NB4 (cell line): ENCODE measurements around the gene TMEM235.

Experiments
- DNase-seq: peaks from one replicate; pipeline ENCODE4 v3.0.0; 2010; ENCODE audit warnings: low read depth
- H3K4me3 ChIP-seq: one replicate; pipeline ENCODE4 v1.5.1; 2011; ENCODE audit warnings: mild to moderate bottlenecking, low read depth, low read length, moderate library complexity
- CTCF ChIP-seq: IDR thresholded peaks from one replicate; pipeline ENCODE4 v1.5.1; 2012; ENCODE audit warnings: low read depth, low read length
- MAX ChIP-seq: IDR thresholded peaks from 2 replicates; pipeline ENCODE4 v1.6.1; 2011; ENCODE audit warnings: low read depth, low read length
- MYC ChIP-seq: IDR thresholded peaks from 2 replicates; pipeline ENCODE4 v1.6.1; 2011; ENCODE audit warnings: low read depth, low read length
- POLR2A ChIP-seq: IDR thresholded peaks from 2 replicates; pipeline ENCODE4 v1.6.1; 2011; ENCODE audit warnings: mild to moderate bottlenecking; ENCODE audit not compliant: insufficient read length; ENCODE audit errors: extremely low read depth

The TMEM235 gene

GRCh38 chr17:78223765-78224164 lies 7.7 kb upstream of the TMEM235 start:
- no peak overlapping the region for H3K4me3 ChIP-seq
- DNase-seq = no peak
- no peak for TF ChIP-seq POLR2A
- no peak for TF ChIP-seq CTCF
- TF ChIP-seq MAX = no peak
- TF ChIP-seq MYC = no peak

- no peak for TF ChIP-seq MYC
- TF ChIP-seq POLR2A = no peak
- TF ChIP-seq CTCF = no peak
- no peak for TF ChIP-seq MAX
- no peak overlapping the region for H3K4me3 ChIP-seq
- no peak for DNase-seq
These were observed 7.0 kb upstream of the TMEM235 start for GRCh38 chr17:78224231-78225087.

GRCh38 chr17:78225088-78225865 lies 6.2 kb upstream of the TMEM235 start:
- TF ChIP-seq POLR2A (no peak), MYC (no peak), MAX (no peak), CTCF (no peak)
- no peak for DNase-seq
- no peak overlapping the region for H3K4me3 ChIP-seq

GRCh38 chr17:78226055-78226758 lies 5.2 kb upstream of the TMEM235 start:
- no peak for DNase-seq
- no peak overlapping the region for H3K4me3 ChIP-seq
- TF ChIP-seq MYC (no peak), POLR2A (no peak), CTCF (no peak), MAX (no peak)

- TF ChIP-seq MYC = no peak
- no peak for TF ChIP-seq MAX
- no peak for TF ChIP-seq CTCF
- TF ChIP-seq POLR2A = no peak
- DNase-seq = no peak
- no peak overlapping the region for H3K4me3 ChIP-seq
These were observed 4.5 kb upstream of the TMEM235 start for GRCh38 chr17:78226759-78227454.
